Sigmoid colon (tissue), 7 donors: ENCODE results near the gene PJA2. TPM values are rescaled to one million over a fixed set of nuclear protein-coding genes. Genes with fewer than 3 reads are reported as not detected.

Source experiments
- DNase-seq: peaks from one replicate; pipeline ENCODE4 v3.0.0-alpha.2; 2019
- H3K27ac ChIP-seq, 4 donors: fragments of 200-600 bp; sonication (generic); one replicate each; pipeline ENCODE4 v1.5.1; 2016 to 2019; ENCODE audit warnings: mild to moderate bottlenecking in 1 of 4
- H3K27me3 ChIP-seq, 3 donors: fragments of 200-600 bp; sonication (generic); one replicate each; pipeline ENCODE4 v1.5.1; 2019; ENCODE audit warnings: mild to moderate bottlenecking in 1 of 3
- H3K36me3 ChIP-seq, 4 donors: fragments of 200-600 bp; sonication (generic); one replicate each; pipeline ENCODE4 v1.5.1; 2016 to 2019
- H3K4me1 ChIP-seq, 4 donors: fragments of 200-600 bp; sonication (generic); one replicate each; pipeline ENCODE4 v1.5.1; 2017 to 2019
- H3K4me3 ChIP-seq, 4 donors: fragments of 200-600 bp; sonication (generic); one replicate each; pipeline ENCODE4 v1.5.1; 2017 to 2019; ENCODE audit warnings: mild to moderate bottlenecking in 2 of 4, moderate library complexity in 1 of 4
- H3K9me3 ChIP-seq, 4 donors: fragments of 200-600 bp in 3 of 4; sonication (generic) in 3 of 4; one replicate each; pipeline versions ENCODE4 v1.5.1 to v1.6.1; 2013 to 2019
- CTCF ChIP-seq, 4 experiments: fragments of 450-650 bp in 3 of 4; fragments of 200-600 bp in 1 of 4; IDR thresholded peaks; one replicate each; pipeline ENCODE4 v1.5.1; 2016 to 2019; ENCODE audit warnings: antibody characterized with exemption in 4 of 4, mild to moderate bottlenecking in 3 of 4, moderate library complexity in 2 of 4
- EP300 ChIP-seq, 4 donors: sonication (generic); formaldehyde crosslinking; IDR thresholded peaks; one replicate each; pipeline ENCODE4 v1.6.1; 2017; ENCODE audit warnings: antibody characterized with exemption in 4 of 4
- POLR2A ChIP-seq, 2 donors: fragments of 450-650 bp; IDR thresholded peaks; one replicate each; pipeline ENCODE4 v1.6.1; 2016; ENCODE audit warnings: antibody characterized with exemption in 2 of 2, mild to moderate bottlenecking in 2 of 2, moderate library complexity in 2 of 2
- POLR2AphosphoS5 ChIP-seq, 4 donors: sonication (generic); formaldehyde crosslinking; IDR thresholded peaks; one replicate each; pipeline ENCODE4 v1.6.1; 2017; ENCODE audit warnings: antibody characterized with exemption in 4 of 4
- WGBS, 2 donors: extraction: QIAGEN DNeasy Blood & Tissue Kit; methylation state at CpG; one replicate each; pipeline ENCODE4 v1.1.7; 2013; 5-methylcytosine and 5-hydroxymethylcytosine counted together
- intact Hi-C: fragments of 100-400 bp; cut with DNase I; formaldehyde crosslinking; loops from one replicate; pipeline ENCODE4 v1.15.1; 2023
- polyA plus RNA-seq, 3 donors: library from polyadenylated mRNA; stranded (reverse); fragments of 200-250 nt; gene quantifications; one replicate each; pipeline ENCODE4 v1.2.3, GENCODE V29; 2013
- total RNA-seq, 4 donors: library from RNA; depleted of rRNA; stranded (reverse); fragments of >200 nt; gene quantifications; one replicate each; pipeline ENCODE4 v1.1.0, GENCODE V29; 2016
- donor health status: healthy with polysubstance abuse.
- donor health status: Bipolar disorder and iron deficiency.
- donor health status: healthy.

The PJA2 gene
- total and polyA plus RNA-seq, 7 donors: 35.4 to 213 (median 163) TPM

- Histone ChIP-seq H3K4me3 (no peak overlapping the region), H3K27ac (no peak overlapping the region), H3K9me3 (no peaks in the 10 kb centered on the region), H3K36me3 (no peaks in the 10 kb centered on the region), H3K4me1 (peaks cover 0 to 72% (median 56%) of the 10 kb centered on the region in 4 donors), H3K27me3 (no peaks in the 10 kb centered on the region)
- DNase-seq: no peak
- intact Hi-C loops: no loop called here
- no peak for TF ChIP-seq POLR2A (IDR thresholded peaks at IDR 0.05)
- TF ChIP-seq EP300 (IDR thresholded peaks at IDR 0.05): no peak
- no peak for TF ChIP-seq CTCF (IDR thresholded peaks at IDR 0.05)
- no peak for TF ChIP-seq POLR2AphosphoS5 (IDR thresholded peaks at IDR 0.05)
Observed at GRCh38 chr5:109390188-109390587, 19.6 kb downstream of the PJA2 start.

- TF ChIP-seq POLR2A (IDR thresholded peaks at IDR 0.05): no peak
- TF ChIP-seq CTCF (IDR thresholded peaks at IDR 0.05): no peak
- TF ChIP-seq POLR2AphosphoS5 (IDR thresholded peaks at IDR 0.05): no peak
- no peak for TF ChIP-seq EP300 (IDR thresholded peaks at IDR 0.05)
- intact Hi-C loops: no loop called here
- DNase-seq: no peak
- peaks cover 0 to 66% (median 54%) of the 10 kb centered on the region in 4 donors for H3K4me1 ChIP-seq
- 80 to 82% methylated on average over 2 of the region's 2 CpGs for WGBS, 2 donors
- peaks cover 0 to under 1% (median 0%) of the 10 kb centered on the region in 4 donors for H3K36me3 ChIP-seq
- H3K27me3 ChIP-seq: no peaks in the 10 kb centered on the region
- H3K9me3 ChIP-seq: no peaks in the 10 kb centered on the region
- H3K4me3 ChIP-seq: no peak overlapping the region
- peak overlapping the region in 1 of 4 donors; percentile 26 for H3K27ac ChIP-seq
Observed at GRCh38 chr5:109388407-109388806, 21.4 kb downstream of the PJA2 start.

- Histone ChIP-seq H3K27ac (peak overlapping the region in 2 of 4 donors; percentile 5 to 26), H3K4me1 (peaks cover 0 to 62% (median 48%) of the 10 kb centered on the region in 4 donors), H3K9me3 (no peaks in the 10 kb centered on the region), H3K36me3 (peaks cover 0 to 9% (median under 1%) of the 10 kb centered on the region in 4 donors), H3K4me3 (no peak overlapping the region), H3K27me3 (no peaks in the 10 kb centered on the region)
- DNase-seq: no peak
- intact Hi-C loops: no loop called here
- no peak for TF ChIP-seq CTCF (IDR thresholded peaks at IDR 0.05)
- no peak for TF ChIP-seq POLR2AphosphoS5 (IDR thresholded peaks at IDR 0.05)
- TF ChIP-seq EP300 (IDR thresholded peaks at IDR 0.05): no peak
- TF ChIP-seq POLR2A (IDR thresholded peaks at IDR 0.05): no peak
- WGBS, 2 donors: 69 to 82% methylated on average over 4 of the region's 4 CpGs
Observed at GRCh38 chr5:109387408-109387974, 22.3 kb downstream of the PJA2 start.

GRCh38 chr5:109378095-109378494 is 31.7 kb downstream of the PJA2 start:
- peaks cover 4 to 65% (median 22%) of the 10 kb centered on the region in 4 donors for H3K36me3 ChIP-seq
- H3K27ac ChIP-seq: no peak overlapping the region
- no peaks in the 10 kb centered on the region for H3K9me3 ChIP-seq
- intact Hi-C loops: no loop called here
- H3K4me1 ChIP-seq: peaks cover 0 to 54% (median 30%) of the 10 kb centered on the region in 4 donors
- no peaks in the 10 kb centered on the region for H3K27me3 ChIP-seq
- TF ChIP-seq CTCF (IDR thresholded peaks at IDR 0.05) (no peak), EP300 (IDR thresholded peaks at IDR 0.05) (no peak), POLR2AphosphoS5 (IDR thresholded peaks at IDR 0.05) (no peak), POLR2A (IDR thresholded peaks at IDR 0.05) (no peak)
- WGBS, 2 donors: 98 to 100% methylated on average over 2 of the region's 2 CpGs
- no peak for DNase-seq
- no peak overlapping the region for H3K4me3 ChIP-seq

- intact Hi-C loops: loop anchor here (5.0 kb wide), 1 partner anchor 33 kb away; the partner anchor contains the start of gene PJA2
- Histone ChIP-seq H3K4me3 (no peak overlapping the region), H3K9me3 (no peaks in the 10 kb centered on the region), H3K4me1 (peaks cover 0 to 80% (median 46%) of the 10 kb centered on the region in 4 donors), H3K36me3 (peaks cover 0 to 31% (median 12%) of the 10 kb centered on the region in 4 donors), H3K27me3 (no peaks in the 10 kb centered on the region), H3K27ac (peak overlapping the region in 2 of 4 donors; percentile 23 to 42)
- TF ChIP-seq EP300 (IDR thresholded peaks at IDR 0.05) (no peak), POLR2AphosphoS5 (IDR thresholded peaks at IDR 0.05) (no peak), CTCF (IDR thresholded peaks at IDR 0.05) (no peak), POLR2A (IDR thresholded peaks at IDR 0.05) (no peak)
- no peak for DNase-seq
Observed at GRCh38 chr5:109374625-109375024, 35.1 kb downstream of the PJA2 start.
